Measurements from ENCODE around the gene CXCL14. TPM values are rescaled to one million over a fixed set of nuclear protein-coding genes. Genes with fewer than 3 reads are reported as not detected.
A peak's percentile ranks its signal among the peaks of the same experiment; 100 is the strongest.

Gene CXCL14, protein sequence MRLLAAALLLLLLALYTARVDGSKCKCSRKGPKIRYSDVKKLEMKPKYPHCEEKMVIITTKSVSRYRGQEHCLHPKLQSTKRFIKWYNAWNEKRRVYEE
- total RNA-seq, result not detected

DNA sequence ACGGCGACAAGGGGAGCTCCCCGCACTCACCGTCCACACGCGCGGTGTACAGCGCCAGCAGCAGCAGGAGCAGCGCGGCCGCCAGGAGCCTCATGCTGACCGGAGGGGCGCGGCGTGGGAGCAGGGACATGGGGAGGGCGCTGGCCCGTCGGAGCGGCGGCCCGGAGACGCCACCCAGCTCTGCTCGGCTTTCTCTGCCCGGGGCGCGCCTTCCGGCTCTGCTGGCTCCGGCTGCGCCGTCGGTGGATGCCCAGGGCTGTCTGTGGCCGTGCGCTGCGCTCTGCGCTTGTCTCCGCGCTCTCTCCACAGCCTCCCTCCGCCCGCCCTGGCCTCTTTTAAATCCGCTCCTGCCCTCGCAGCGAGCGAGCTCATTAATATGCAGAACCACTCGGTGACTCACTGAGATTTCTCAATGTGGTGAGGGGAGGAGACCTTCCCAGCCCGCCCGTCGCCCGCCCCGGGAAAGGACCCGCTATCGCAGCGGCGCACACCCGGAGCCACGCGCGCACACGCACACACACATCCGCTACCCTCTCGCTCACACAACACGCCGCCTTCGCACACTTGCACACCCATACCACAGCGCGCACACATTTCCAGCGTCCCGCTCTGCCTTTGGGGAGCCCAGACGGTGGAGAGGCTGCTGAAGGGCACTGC lies at the start of gene CXCL14:
Gene CXCL14, minus strand, starts transcription at position 307 of the 657 bp plus-strand sequence. Its CDS starts 213 bp downstream, at position 94.
- peak; percentile 68 for ATAC-seq
- peaks cover 2% of the 10 kb centered on the region for H3K4me1 Mint-ChIP-seq
- intact Hi-C loops (cut with DNase I, micrococcal nuclease), result no loop called here

DNA sequence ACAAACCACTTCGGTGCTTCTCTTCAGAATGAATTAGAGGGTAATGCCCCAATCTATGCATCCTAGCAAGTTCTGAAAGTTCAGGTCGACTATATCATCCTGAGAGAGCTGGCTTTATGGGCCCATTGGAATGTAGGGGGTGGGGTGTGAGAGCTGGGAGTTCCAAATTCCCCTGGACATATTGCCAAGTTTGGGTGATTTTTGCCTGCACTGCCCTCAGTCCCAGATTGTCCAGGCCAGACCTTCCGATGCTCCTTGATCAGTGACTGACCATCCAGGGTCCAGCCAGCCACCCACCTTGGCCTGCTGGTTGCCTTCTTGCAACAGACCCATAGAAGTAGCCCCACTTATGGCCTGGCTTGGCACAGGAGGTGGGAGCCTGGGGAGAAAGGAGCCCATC lies 47.8 kb upstream of the CXCL14 start:
- intact Hi-C loops (cut with DNase I, micrococcal nuclease), result no loop called here
- CTCF ChIA-PET, result no interaction called here
- H3K36me3 Mint-ChIP-seq (ENCODE audit: low read depth), result no peaks in the 10 kb centered on the region
- H3K9me3 Mint-ChIP-seq (ENCODE audit: low read depth), result no peaks in the 10 kb centered on the region
- DNase-seq (no peak), ATAC-seq (no peak)
- no peak overlapping the region for H3K27ac Mint-ChIP-seq
- H3K4me3 Mint-ChIP-seq, result no peak overlapping the region
- POLR2A ChIA-PET, result no interaction called here
- H3K27me3 Mint-ChIP-seq, result peaks cover 2% of the 10 kb centered on the region
- no peaks in the 10 kb centered on the region for H3K4me1 Mint-ChIP-seq

More for the DNA sequence above, at the start of gene CXCL14:
- H3K4me3 Mint-ChIP-seq, result no peak within 1 kb of the TSS
- POLR2A ChIA-PET, result no interaction called here
- CTCF ChIA-PET, result interaction anchor here (1.0 to 2.4 kb wide), 2 partner anchors 12 to 17 kb away, joined by 3 to 11 read pairs; no protein-coding TSS in a partner anchor
- peak; percentile 55 for DNase-seq
- no peaks in the 10 kb centered on the region for H3K9me3 Mint-ChIP-seq (ENCODE audit: low read depth)
- H3K27ac Mint-ChIP-seq, result no peak within 1 kb of the TSS
- no peaks in the 10 kb centered on the region for H3K36me3 Mint-ChIP-seq (ENCODE audit: low read depth)
- H3K27me3 Mint-ChIP-seq, result peaks cover 55% of the 10 kb centered on the region

DNA sequence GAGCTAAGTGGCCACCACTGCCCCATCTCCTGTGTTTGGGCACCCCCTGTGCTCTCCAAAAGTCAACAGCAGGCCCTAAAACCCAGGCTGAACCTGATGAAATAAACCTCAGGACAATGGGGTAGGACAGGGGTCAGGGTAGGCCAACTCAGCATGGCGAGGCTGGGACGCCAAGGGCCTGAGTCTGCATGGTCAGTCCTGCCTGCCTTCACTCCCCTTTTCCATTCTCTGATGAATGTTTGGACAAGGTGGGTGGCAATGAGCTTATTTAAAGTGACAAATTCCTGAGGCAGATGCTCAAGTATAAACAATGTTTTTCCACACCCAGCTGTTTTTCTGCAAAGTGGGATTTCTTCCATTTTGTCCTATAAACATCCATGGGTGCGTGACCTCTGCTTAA lies 47.2 kb upstream of the CXCL14 start:
- intact Hi-C loops (cut with DNase I, micrococcal nuclease), result no loop called here
- Mint-ChIP-seq H3K9me3 (ENCODE audit: low read depth) (no peaks in the 10 kb centered on the region), H3K4me3 (no peak overlapping the region), H3K4me1 (no peaks in the 10 kb centered on the region), H3K27me3 (peaks cover 2% of the 10 kb centered on the region), H3K27ac (no peak overlapping the region), H3K36me3 (ENCODE audit: low read depth) (no peaks in the 10 kb centered on the region)
- ATAC-seq (no peak), DNase-seq (no peak)
- CTCF ChIA-PET, result no interaction called here
- POLR2A ChIA-PET, result no interaction called here

DNA sequence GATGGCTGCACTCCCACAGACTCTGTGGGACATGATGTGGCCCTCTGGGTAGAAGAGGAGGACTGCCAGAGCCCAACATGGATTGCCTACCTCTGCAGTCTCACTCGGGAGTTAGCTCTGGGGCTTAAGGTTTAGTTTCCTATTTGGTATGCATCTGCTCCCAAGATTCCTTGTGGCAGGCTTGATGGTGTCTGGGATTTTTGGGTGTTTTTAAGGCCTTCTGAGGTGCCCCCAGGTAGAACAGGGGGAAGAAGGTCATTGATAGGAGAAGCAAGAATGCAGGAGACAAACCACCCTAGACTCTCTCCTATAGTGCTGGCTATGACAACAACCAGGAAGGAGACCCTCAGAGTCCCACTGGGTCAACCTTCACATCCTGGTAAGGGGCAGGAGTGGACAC lies 46.7 kb upstream of the CXCL14 start:
- H3K36me3 Mint-ChIP-seq (ENCODE audit: low read depth), result no peaks in the 10 kb centered on the region
- H3K27ac Mint-ChIP-seq, result no peak overlapping the region
- POLR2A ChIA-PET, result no interaction called here
- intact Hi-C loops (cut with DNase I, micrococcal nuclease), result no loop called here
- DNase-seq (no peak), ATAC-seq (no peak)
- peaks cover 2% of the 10 kb centered on the region for H3K27me3 Mint-ChIP-seq
- CTCF ChIA-PET, result interaction anchor here (0.7 kb wide), 1 partner anchor 49 kb away, joined by 3 read pairs; no protein-coding TSS in a partner anchor
- H3K4me1 Mint-ChIP-seq, result no peaks in the 10 kb centered on the region
- H3K9me3 Mint-ChIP-seq (ENCODE audit: low read depth), result no peaks in the 10 kb centered on the region
- no peak overlapping the region for H3K4me3 Mint-ChIP-seq

DNA sequence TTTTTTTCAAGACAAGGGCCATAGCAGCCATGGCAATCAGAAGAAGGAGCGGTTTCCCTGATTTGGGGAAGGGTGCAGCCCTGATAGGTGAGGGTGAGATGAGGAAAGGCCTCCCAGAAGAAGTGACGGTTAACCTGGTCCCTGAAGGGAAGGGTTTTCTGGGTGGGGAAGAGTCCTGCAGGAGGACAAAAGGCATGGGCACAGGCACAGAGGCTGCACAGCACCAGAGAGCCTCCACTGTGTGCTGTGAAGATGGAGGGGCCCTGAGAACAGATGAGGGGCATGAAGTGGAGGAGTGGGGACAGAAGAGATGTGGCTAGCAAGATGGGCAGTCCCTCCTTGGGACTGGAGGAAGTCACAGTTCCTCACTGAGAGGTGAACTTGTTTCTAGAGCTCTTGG lies 46.3 kb upstream of the CXCL14 start:
- Mint-ChIP-seq H3K36me3 (ENCODE audit: low read depth) (no peaks in the 10 kb centered on the region), H3K4me1 (no peaks in the 10 kb centered on the region), H3K9me3 (ENCODE audit: low read depth) (no peaks in the 10 kb centered on the region), H3K27ac (no peak overlapping the region), H3K27me3 (peaks cover 2% of the 10 kb centered on the region), H3K4me3 (no peak overlapping the region)
- CTCF ChIA-PET, result interaction anchor here (0.7 kb wide), 1 partner anchor 50 kb away, joined by 3 read pairs; no protein-coding TSS in a partner anchor
- POLR2A ChIA-PET, result no interaction called here
- ATAC-seq (no peak), DNase-seq (no peak)
- intact Hi-C loops (cut with DNase I, micrococcal nuclease), result no loop called here

DNA sequence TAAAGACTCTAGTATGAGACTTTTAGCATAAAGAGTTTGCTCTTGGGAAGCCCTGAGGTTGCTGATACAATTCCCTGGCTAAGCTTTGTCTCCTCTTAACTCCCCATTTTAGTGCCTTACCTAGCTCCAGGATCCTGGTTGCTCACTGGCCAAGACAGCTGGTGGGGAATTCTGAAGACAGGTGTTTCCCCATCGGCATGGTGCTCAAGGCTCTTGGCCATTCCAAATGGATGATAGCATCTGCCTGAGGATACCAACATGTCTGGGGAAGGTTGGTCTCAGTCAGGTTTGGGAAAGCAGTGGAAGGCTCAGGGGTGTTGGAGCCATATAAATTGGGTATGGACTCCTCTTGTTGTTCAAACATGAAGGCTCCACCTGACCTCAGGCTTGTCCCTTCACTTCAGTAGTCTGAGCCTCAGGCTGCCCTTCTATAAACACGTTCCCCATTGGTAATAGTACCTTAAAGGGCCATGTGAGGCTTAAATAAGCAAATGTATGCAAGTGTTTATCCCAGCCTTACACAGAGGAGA lies 44.5 kb upstream of the CXCL14 start:
- intact Hi-C loops (cut with DNase I, micrococcal nuclease), result no loop called here
- Mint-ChIP-seq H3K27ac (no peak overlapping the region), H3K27me3 (peaks cover 2% of the 10 kb centered on the region), H3K4me3 (no peak overlapping the region), H3K36me3 (ENCODE audit: low read depth) (peaks cover 3% of the 10 kb centered on the region), H3K9me3 (ENCODE audit: low read depth) (peaks cover 10% of the 10 kb centered on the region), H3K4me1 (no peaks in the 10 kb centered on the region)
- ATAC-seq (no peak), DNase-seq (no peak)
- POLR2A ChIA-PET, result no interaction called here
- CTCF ChIA-PET, result interaction anchor here (0.6 kb wide), 1 partner anchor 102 kb away, joined by 3 read pairs; no protein-coding TSS in a partner anchor

DNA sequence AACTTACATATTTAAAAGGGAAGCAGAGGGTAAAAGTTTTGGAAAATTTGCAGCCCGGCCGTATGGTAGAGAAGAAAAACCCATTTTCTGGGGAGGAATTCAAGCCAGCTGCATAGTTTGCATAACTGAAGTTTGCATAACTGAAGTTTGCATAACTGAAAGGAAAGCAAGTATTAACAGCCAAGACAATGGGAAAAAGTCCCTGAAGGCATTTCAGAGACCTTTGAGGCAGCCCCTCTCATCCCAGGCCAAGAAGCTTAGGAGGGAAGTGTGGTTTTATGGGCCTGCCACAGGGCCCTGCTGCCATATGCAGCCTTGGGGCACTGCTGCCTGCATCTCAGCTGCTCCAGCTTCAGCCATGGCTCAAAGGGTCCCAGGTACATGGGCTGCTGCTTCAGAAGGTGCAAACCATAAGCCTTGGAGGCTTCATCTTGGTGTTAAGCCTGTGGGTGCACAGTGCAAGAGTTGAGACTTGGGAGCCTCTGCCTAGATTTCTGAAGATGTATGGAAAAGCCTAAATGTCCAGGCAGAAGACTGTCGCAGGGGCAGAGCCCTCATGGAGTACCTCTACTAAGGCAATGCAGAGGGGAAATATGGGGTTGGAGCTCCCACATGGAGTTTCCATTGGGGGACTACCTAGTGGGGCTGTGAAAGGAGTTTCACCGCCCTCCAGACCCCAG lies 36.9 kb upstream of the CXCL14 start:
- Mint-ChIP-seq H3K4me3 (no peak overlapping the region), H3K4me1 (no peaks in the 10 kb centered on the region), H3K9me3 (ENCODE audit: low read depth) (peaks cover 13% of the 10 kb centered on the region), H3K27ac (no peak overlapping the region), H3K36me3 (ENCODE audit: low read depth) (peaks cover 3% of the 10 kb centered on the region), H3K27me3 (peaks cover 9% of the 10 kb centered on the region)
- no peak for ATAC-seq
- DNase-seq, result no peak
- CTCF ChIA-PET, result no interaction called here
- POLR2A ChIA-PET, result no interaction called here
- intact Hi-C loops (cut with DNase I, micrococcal nuclease), result no loop called here

DNA sequence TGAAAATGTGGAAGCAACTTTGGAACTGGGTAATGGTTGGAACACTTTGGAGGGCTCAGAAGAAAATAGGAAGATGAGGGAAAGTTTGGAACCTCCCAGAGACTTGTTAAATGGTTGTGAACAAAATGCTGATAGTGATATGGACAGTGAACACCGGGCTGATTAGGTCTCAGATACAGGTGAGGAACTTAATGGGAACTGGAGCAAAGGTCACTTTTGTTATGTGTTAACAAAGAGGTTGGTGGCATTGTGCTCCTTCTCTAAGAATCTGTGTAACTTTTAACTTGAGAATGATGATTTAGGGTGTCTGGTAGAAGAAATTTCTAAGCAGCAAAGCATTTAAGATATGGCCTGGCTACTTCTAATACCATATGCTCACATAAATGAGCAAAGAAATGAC lies 36.4 kb upstream of the CXCL14 start:
- ATAC-seq (no peak), DNase-seq (no peak)
- Mint-ChIP-seq H3K27me3 (peaks cover 9% of the 10 kb centered on the region), H3K4me1 (no peaks in the 10 kb centered on the region), H3K9me3 (ENCODE audit: low read depth) (peaks cover 13% of the 10 kb centered on the region), H3K36me3 (ENCODE audit: low read depth) (peaks cover 3% of the 10 kb centered on the region), H3K27ac (no peak overlapping the region), H3K4me3 (no peak overlapping the region)
- intact Hi-C loops (cut with DNase I, micrococcal nuclease), result no loop called here
- CTCF ChIA-PET, result no interaction called here
- POLR2A ChIA-PET, result no interaction called here

DNA sequence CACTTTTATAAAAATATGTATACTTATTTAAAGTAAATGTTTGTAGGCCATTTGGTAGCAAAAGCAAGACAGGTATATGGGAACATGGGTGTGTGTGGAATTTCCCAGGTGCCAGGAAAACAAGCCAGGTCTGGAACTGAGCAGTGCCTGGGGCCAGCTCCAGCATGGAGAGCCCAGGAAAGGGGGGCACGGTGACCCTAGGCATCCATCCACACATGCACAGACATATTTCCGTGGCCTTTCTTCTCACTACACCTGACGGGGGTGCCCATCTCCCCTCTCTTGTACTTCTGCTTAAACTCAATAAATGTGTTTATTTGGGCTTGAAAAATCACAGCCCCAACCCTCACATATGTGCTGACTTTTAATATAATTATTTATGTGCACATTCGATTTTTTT lies 31.2 kb upstream of the CXCL14 start:
- no peaks in the 10 kb centered on the region for H3K36me3 Mint-ChIP-seq (ENCODE audit: low read depth)
- ChIA-PET POLR2A (no interaction called here), CTCF (interaction anchor here (1.6 kb wide), 1 partner anchor 44 kb away, joined by 4 read pairs; no protein-coding TSS in a partner anchor)
- no peak for ATAC-seq
- peaks cover 12% of the 10 kb centered on the region for H3K27me3 Mint-ChIP-seq
- no peak for DNase-seq
- H3K4me1 Mint-ChIP-seq, result no peaks in the 10 kb centered on the region
- no peak overlapping the region for H3K4me3 Mint-ChIP-seq
- H3K9me3 Mint-ChIP-seq (ENCODE audit: low read depth), result no peaks in the 10 kb centered on the region
- no peak overlapping the region for H3K27ac Mint-ChIP-seq
- intact Hi-C loops (cut with DNase I, micrococcal nuclease), result no loop called here

DNA sequence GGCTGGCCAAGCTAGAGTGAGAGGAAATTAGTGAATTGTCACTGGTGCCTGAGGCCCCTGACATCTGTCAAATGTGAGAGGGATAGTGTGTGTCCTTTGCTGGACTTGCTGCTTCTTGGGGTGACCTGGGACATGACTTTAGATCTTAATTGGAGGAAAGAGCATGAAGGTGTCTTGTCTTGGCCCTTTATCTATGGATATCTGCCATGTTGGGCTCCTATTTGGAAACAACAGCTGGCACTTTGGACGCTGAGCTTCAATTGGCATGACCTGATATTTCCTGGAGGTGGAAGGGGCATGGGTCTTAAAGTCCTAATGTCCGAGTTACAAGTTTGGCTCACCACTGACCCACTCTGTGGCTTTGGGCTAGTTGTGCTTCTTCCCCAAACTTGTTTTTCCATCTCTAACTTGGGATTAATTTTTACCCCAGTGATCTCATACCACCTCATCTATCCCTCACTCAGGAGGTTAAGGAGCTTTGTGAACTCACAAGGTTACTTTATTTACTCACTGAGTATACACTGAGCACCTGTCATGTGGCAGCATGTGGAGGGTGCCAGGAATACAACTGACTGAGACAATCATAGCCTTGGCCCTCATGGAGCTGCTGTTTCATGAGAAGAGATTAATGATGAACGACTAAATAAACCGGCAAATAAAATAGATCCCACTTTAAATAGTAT lies 30.1 kb upstream of the CXCL14 start:
- peaks cover 9% of the 10 kb centered on the region for H3K27me3 Mint-ChIP-seq
- CTCF ChIA-PET, result interaction anchor here (1.0 to 1.6 kb wide), 2 partner anchors 33 to 43 kb away, joined by 3 to 4 read pairs; no protein-coding TSS in a partner anchor
- no peak for ATAC-seq

DNA sequence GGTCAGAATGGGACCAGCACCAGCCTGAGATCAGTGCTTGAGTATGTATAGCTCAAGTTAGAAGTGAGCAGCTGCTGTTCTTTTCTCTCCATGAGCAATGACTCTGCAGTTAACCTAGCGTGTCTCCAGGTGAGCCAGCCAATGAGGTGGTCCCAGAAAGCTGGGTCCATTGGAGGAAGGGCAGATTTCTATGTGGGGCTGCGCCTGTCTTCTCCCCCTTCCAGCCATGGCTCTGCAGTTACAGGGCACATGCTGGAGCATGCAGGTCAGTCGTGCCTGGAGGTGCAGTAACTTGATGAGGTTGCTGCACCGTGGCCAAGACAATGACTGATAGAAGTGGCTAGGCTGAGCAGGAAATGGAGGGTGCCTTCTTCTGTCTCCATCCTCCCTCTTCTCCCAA lies 29.6 kb upstream of the CXCL14 start:
- Mint-ChIP-seq H3K27ac (no peak overlapping the region), H3K27me3 (peaks cover 9% of the 10 kb centered on the region), H3K4me1 (no peaks in the 10 kb centered on the region), H3K4me3 (no peak overlapping the region), H3K9me3 (ENCODE audit: low read depth) (no peaks in the 10 kb centered on the region), H3K36me3 (ENCODE audit: low read depth) (no peaks in the 10 kb centered on the region)
- DNase-seq, result no peak
- intact Hi-C loops (cut with DNase I, micrococcal nuclease), result no loop called here
- no peak for ATAC-seq
- ChIA-PET CTCF (interaction anchor here (1.0 to 1.6 kb wide), 2 partner anchors 33 to 42 kb away, joined by 3 to 4 read pairs; no protein-coding TSS in a partner anchor), POLR2A (no interaction called here)

More for the DNA sequence above, 30.1 kb upstream of the CXCL14 start:
- intact Hi-C loops (cut with DNase I, micrococcal nuclease), result no loop called here
- DNase-seq, result no peak
- Mint-ChIP-seq H3K27ac (no peak overlapping the region), H3K4me1 (no peaks in the 10 kb centered on the region), H3K9me3 (ENCODE audit: low read depth) (no peaks in the 10 kb centered on the region), H3K36me3 (ENCODE audit: low read depth) (no peaks in the 10 kb centered on the region), H3K4me3 (no peak overlapping the region)
- POLR2A ChIA-PET, result no interaction called here

All from activated CD4-positive, alpha-beta T cell treated with anti-CD3 and anti-CD28 coated beads for 36 hours (primary cell).